ENCODE measurements around the gene FBXW12.

FBXW12 gene

GRCh38 chr3:48428572-48429316 lies 56.7 kb downstream of the FBXW12 start:
- H3K9ac ChIP-seq (ENCODE audit: insufficient read length, low read depth): peak overlapping the region; percentile 88
- peak overlapping the region; percentile 77 for H3K4me3 ChIP-seq (ENCODE audit: insufficient read length, low read depth)
- H3K9me3 ChIP-seq (ENCODE audit: insufficient read depth, low read length): no peaks in the 10 kb centered on the region
- H3K36me3 ChIP-seq (ENCODE audit: insufficient read depth, insufficient read length, low read length): peaks cover 52% of the 10 kb centered on the region
- TF ChIP-seq YY1 (IDR thresholded peaks at IDR 0.05; ENCODE audit: insufficient read depth, insufficient read length): no peak
- TF ChIP-seq ZNF274 (IDR thresholded peaks at IDR 0.05; ENCODE audit: low read depth, low read length): no peak
- no peak for TF ChIP-seq SUZ12 (IDR thresholded peaks at IDR 0.05; ENCODE audit: extremely low read depth, insufficient read depth, insufficient read length)
- H3K4me1 ChIP-seq (ENCODE audit: insufficient read depth, insufficient read length): peaks cover 39% of the 10 kb centered on the region
- no peaks in the 10 kb centered on the region for H3K27me3 ChIP-seq (ENCODE audit: insufficient read depth, insufficient read length)
- DNase-seq (ENCODE audit: low read depth, low spot score): no peak

GRCh38 chr3:48429317-48429959 lies 57.4 kb downstream of the FBXW12 start:
- H3K4me1 ChIP-seq (ENCODE audit: insufficient read depth, insufficient read length): peaks cover 37% of the 10 kb centered on the region
- H3K27me3 ChIP-seq (ENCODE audit: insufficient read depth, insufficient read length): no peaks in the 10 kb centered on the region
- peak overlapping the region; percentile 88 for H3K9ac ChIP-seq (ENCODE audit: insufficient read length, low read depth)
- peaks cover 52% of the 10 kb centered on the region for H3K36me3 ChIP-seq (ENCODE audit: insufficient read depth, insufficient read length, low read length)
- H3K9me3 ChIP-seq (ENCODE audit: insufficient read depth, low read length): no peaks in the 10 kb centered on the region
- peak; percentile 52 for DNase-seq (ENCODE audit: low read depth, low spot score)
- peak overlapping the region; percentile 77 for H3K4me3 ChIP-seq (ENCODE audit: insufficient read length, low read depth)
- TF ChIP-seq YY1 (IDR thresholded peaks at IDR 0.05; ENCODE audit: insufficient read depth, insufficient read length) (no peak), SUZ12 (IDR thresholded peaks at IDR 0.05; ENCODE audit: extremely low read depth, insufficient read depth, insufficient read length) (no peak), ZNF274 (IDR thresholded peaks at IDR 0.05; ENCODE audit: low read depth, low read length) (no peak)

- H3K9ac ChIP-seq (ENCODE audit: insufficient read length, low read depth): peak within 1 kb of the TSS; percentile 88
- H3K27me3 ChIP-seq (ENCODE audit: insufficient read depth, insufficient read length): no peaks in the 10 kb centered on the region
- H3K36me3 ChIP-seq (ENCODE audit: insufficient read depth, insufficient read length, low read length): peaks cover 52% of the 10 kb centered on the region
- TF ChIP-seq ZNF274 (IDR thresholded peaks at IDR 0.05; ENCODE audit: low read depth, low read length) (no peak), SUZ12 (IDR thresholded peaks at IDR 0.05; ENCODE audit: extremely low read depth, insufficient read depth, insufficient read length) (no peak), YY1 (IDR thresholded peaks at IDR 0.05; ENCODE audit: insufficient read depth, insufficient read length) (no peak)
- H3K4me3 ChIP-seq (ENCODE audit: insufficient read length, low read depth): peak within 1 kb of the TSS; percentile 77
- DNase-seq (ENCODE audit: low read depth, low spot score): peak; percentile 84
- no peaks in the 10 kb centered on the region for H3K9me3 ChIP-seq (ENCODE audit: insufficient read depth, low read length)
- peaks cover 38% of the 10 kb centered on the region for H3K4me1 ChIP-seq (ENCODE audit: insufficient read depth, insufficient read length)
Observed at GRCh38 chr3:48429960-48430707, 58.1 kb downstream of the FBXW12 start, which contains the start of gene PLXNB1. TSS of gene PLXNB1 (minus strand) at chr3:48430086. CDS start at chr3:48424611, 5,475 bp downstream.

GRCh38 chr3:48430708-48431101 lies 58.7 kb downstream of the FBXW12 start:
- peaks cover 56% of the 10 kb centered on the region for H3K36me3 ChIP-seq (ENCODE audit: insufficient read depth, insufficient read length, low read length)
- peaks cover 34% of the 10 kb centered on the region for H3K4me1 ChIP-seq (ENCODE audit: insufficient read depth, insufficient read length)
- no peaks in the 10 kb centered on the region for H3K9me3 ChIP-seq (ENCODE audit: insufficient read depth, low read length)
- TF ChIP-seq SUZ12 (IDR thresholded peaks at IDR 0.05; ENCODE audit: extremely low read depth, insufficient read depth, insufficient read length) (no peak), YY1 (IDR thresholded peaks at IDR 0.05; ENCODE audit: insufficient read depth, insufficient read length) (no peak), ZNF274 (IDR thresholded peaks at IDR 0.05; ENCODE audit: low read depth, low read length) (no peak)
- DNase-seq (ENCODE audit: low read depth, low spot score): no peak
- no peaks in the 10 kb centered on the region for H3K27me3 ChIP-seq (ENCODE audit: insufficient read depth, insufficient read length)
- H3K4me3 ChIP-seq (ENCODE audit: insufficient read length, low read depth): no peak overlapping the region
- peak overlapping the region; percentile 88 for H3K9ac ChIP-seq (ENCODE audit: insufficient read length, low read depth)

- Histone ChIP-seq H3K4me3 (ENCODE audit: insufficient read length, low read depth) (no peak overlapping the region), H3K36me3 (ENCODE audit: insufficient read depth, insufficient read length, low read length) (peaks cover 51% of the 10 kb centered on the region), H3K9me3 (ENCODE audit: insufficient read depth, low read length) (no peaks in the 10 kb centered on the region), H3K27me3 (ENCODE audit: insufficient read depth, insufficient read length) (no peaks in the 10 kb centered on the region), H3K4me1 (ENCODE audit: insufficient read depth, insufficient read length) (peaks cover 34% of the 10 kb centered on the region), H3K9ac (ENCODE audit: insufficient read length, low read depth) (no peak overlapping the region)
- TF ChIP-seq ZNF274 (IDR thresholded peaks at IDR 0.05; ENCODE audit: low read depth, low read length) (no peak), YY1 (IDR thresholded peaks at IDR 0.05; ENCODE audit: insufficient read depth, insufficient read length) (no peak), SUZ12 (IDR thresholded peaks at IDR 0.05; ENCODE audit: extremely low read depth, insufficient read depth, insufficient read length) (no peak)
- DNase-seq (ENCODE audit: low read depth, low spot score): no peak
Observed at GRCh38 chr3:48431224-48432029, 59.4 kb downstream of the FBXW12 start.

- H3K4me1 ChIP-seq (ENCODE audit: insufficient read depth, insufficient read length): peaks cover 27% of the 10 kb centered on the region
- H3K9ac ChIP-seq (ENCODE audit: insufficient read length, low read depth): no peak overlapping the region
- DNase-seq (ENCODE audit: low read depth, low spot score): peak; percentile 44
- no peaks in the 10 kb centered on the region for H3K9me3 ChIP-seq (ENCODE audit: insufficient read depth, low read length)
- peaks cover 57% of the 10 kb centered on the region for H3K36me3 ChIP-seq (ENCODE audit: insufficient read depth, insufficient read length, low read length)
- H3K4me3 ChIP-seq (ENCODE audit: insufficient read length, low read depth): no peak overlapping the region
- no peaks in the 10 kb centered on the region for H3K27me3 ChIP-seq (ENCODE audit: insufficient read depth, insufficient read length)
- TF ChIP-seq YY1 (IDR thresholded peaks at IDR 0.05; ENCODE audit: insufficient read depth, insufficient read length): no peak
- no peak for TF ChIP-seq SUZ12 (IDR thresholded peaks at IDR 0.05; ENCODE audit: extremely low read depth, insufficient read depth, insufficient read length)
- no peak for TF ChIP-seq ZNF274 (IDR thresholded peaks at IDR 0.05; ENCODE audit: low read depth, low read length)
Observed at GRCh38 chr3:48432411-48433371, 60.7 kb downstream of the FBXW12 start.
